ENCODE measurements around the gene BAG3. TPM values are rescaled to one million over a fixed set of nuclear protein-coding genes. Genes with fewer than 3 reads are reported as not detected.

The BAG3 gene
- total and polyA plus RNA-seq, 3 donors from 2014 or later, result 36.7 to 50.3 (median 44.8) TPM

GRCh38 chr10:119625570-119626280, 25.5 kb upstream of the BAG3 start:
- Histone ChIP-seq H3K4me3 (no peak overlapping the region), H3K36me3 (ENCODE audit: low read depth, missing control alignments) (no peaks in the 10 kb centered on the region), H3K4me1 (peaks cover 2% of the 10 kb centered on the region), H3K27ac (no peak overlapping the region), H3K27me3 (no peaks in the 10 kb centered on the region), H3K9me3 (no peaks in the 10 kb centered on the region)
- intact Hi-C loops (cut with DNase I; ENCODE audit: low total_unique reads), result no loop called here
- no peak for DNase-seq
- TF ChIP-seq POLR2A (IDR thresholded peaks at IDR 0.05), result no peak
- TF ChIP-seq, protein P1, sequence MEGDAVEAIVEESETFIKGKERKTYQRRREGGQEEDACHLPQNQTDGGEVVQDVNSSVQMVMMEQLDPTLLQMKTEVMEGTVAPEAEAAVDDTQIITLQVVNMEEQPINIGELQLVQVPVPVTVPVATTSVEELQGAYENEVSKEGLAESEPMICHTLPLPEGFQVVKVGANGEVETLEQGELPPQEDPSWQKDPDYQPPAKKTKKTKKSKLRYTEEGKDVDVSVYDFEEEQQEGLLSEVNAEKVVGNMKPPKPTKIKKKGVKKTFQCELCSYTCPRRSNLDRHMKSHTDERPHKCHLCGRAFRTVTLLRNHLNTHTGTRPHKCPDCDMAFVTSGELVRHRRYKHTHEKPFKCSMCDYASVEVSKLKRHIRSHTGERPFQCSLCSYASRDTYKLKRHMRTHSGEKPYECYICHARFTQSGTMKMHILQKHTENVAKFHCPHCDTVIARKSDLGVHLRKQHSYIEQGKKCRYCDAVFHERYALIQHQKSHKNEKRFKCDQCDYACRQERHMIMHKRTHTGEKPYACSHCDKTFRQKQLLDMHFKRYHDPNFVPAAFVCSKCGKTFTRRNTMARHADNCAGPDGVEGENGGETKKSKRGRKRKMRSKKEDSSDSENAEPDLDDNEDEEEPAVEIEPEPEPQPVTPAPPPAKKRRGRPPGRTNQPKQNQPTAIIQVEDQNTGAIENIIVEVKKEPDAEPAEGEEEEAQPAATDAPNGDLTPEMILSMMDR (IDR thresholded peaks at IDR 0.05), result no peak
- WGBS, 2 donors, result 94 to 98% methylated on average over 6 of the region's 6 CpGs

DNA sequence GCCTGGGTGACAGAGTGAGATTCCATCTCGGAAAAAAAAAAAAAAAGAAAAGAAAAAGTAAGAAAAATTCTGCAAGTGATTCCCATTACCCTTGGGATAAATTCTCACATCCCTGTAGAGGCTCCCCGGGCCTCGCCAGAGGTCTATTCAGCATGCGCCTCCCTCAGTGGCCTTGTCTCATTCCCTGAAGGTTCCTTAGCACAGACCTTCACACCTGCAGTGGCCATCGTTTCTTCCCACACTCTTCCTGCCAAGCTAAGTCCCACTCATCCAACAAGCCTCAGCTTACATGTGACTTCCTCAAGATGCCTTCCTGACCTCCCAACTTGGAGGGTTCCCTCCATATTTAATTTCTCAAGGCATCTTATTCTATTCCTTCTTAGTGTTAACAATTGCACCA, 20.9 kb upstream of the BAG3 start:
- H3K36me3 ChIP-seq (ENCODE audit: low read depth, missing control alignments), result no peaks in the 10 kb centered on the region
- intact Hi-C loops (cut with DNase I; ENCODE audit: low total_unique reads), result no loop called here
- H3K4me3 ChIP-seq, result no peak overlapping the region
- peaks cover 3% of the 10 kb centered on the region for H3K4me1 ChIP-seq
- no peak for DNase-seq
- no peak overlapping the region for H3K27ac ChIP-seq
- WGBS, 2 donors, result 90 to 93% methylated on average over 5 of the region's 5 CpGs
- no peak for TF ChIP-seq POLR2A (IDR thresholded peaks at IDR 0.05)
- TF ChIP-seq, protein P1 (IDR thresholded peaks at IDR 0.05), result no peak
- H3K9me3 ChIP-seq, result no peaks in the 10 kb centered on the region
- H3K27me3 ChIP-seq, result no peaks in the 10 kb centered on the region

- Histone ChIP-seq H3K36me3 (ENCODE audit: low read depth, missing control alignments) (no peaks in the 10 kb centered on the region), H3K4me1 (peaks cover 3% of the 10 kb centered on the region), H3K27me3 (no peaks in the 10 kb centered on the region), H3K9me3 (no peaks in the 10 kb centered on the region), H3K4me3 (no peak overlapping the region), H3K27ac (peak overlapping the region in 1 of 2 donors; percentile 53)
- intact Hi-C loops (cut with DNase I; ENCODE audit: low total_unique reads), result no loop called here
- 68 to 75% methylated on average over 3 of the region's 3 CpGs for WGBS, 2 donors
- DNase-seq, result no peak
- no peak for TF ChIP-seq POLR2A (IDR thresholded peaks at IDR 0.05)
- TF ChIP-seq, protein P1 (IDR thresholded peaks at IDR 0.05), result no peak
These were observed 17.5 kb upstream of the BAG3 start for GRCh38 chr10:119633538-119634218.

GRCh38 chr10:119634219-119634544, 17.0 kb upstream of the BAG3 start:
- no peaks in the 10 kb centered on the region for H3K27me3 ChIP-seq
- DNase-seq, result peak; percentile 36
- H3K27ac ChIP-seq, result peak overlapping the region in 1 of 2 donors; percentile 53
- 36 to 44% methylated on average over 1 of the region's 1 CpG for WGBS, 2 donors
- intact Hi-C loops (cut with DNase I; ENCODE audit: low total_unique reads), result no loop called here
- TF ChIP-seq, protein P1 (IDR thresholded peaks at IDR 0.05), result no peak
- no peak for TF ChIP-seq POLR2A (IDR thresholded peaks at IDR 0.05)
- H3K9me3 ChIP-seq, result no peaks in the 10 kb centered on the region
- H3K36me3 ChIP-seq (ENCODE audit: low read depth, missing control alignments), result no peaks in the 10 kb centered on the region
- H3K4me1 ChIP-seq, result peaks cover 3% of the 10 kb centered on the region
- H3K4me3 ChIP-seq, result no peak overlapping the region
